ENCODE measurements around the gene CISTR.

CISTR gene

GRCh38 chr12:53761306-53761705, 9.5 kb upstream of the CISTR start:
- H3K9me3 ChIP-seq (replicated peaks; ENCODE audit: low read length), result no peaks in the 10 kb centered on the region
- H3K4me3 ChIP-seq (ENCODE audit: low read length), result no peak overlapping the region
- no peaks in the 10 kb centered on the region for H3K4me1 ChIP-seq (ENCODE audit: control insufficient read depth, insufficient read depth, low read length)
- peaks cover 30% of the 10 kb centered on the region for H3K27me3 ChIP-seq (ENCODE audit: control insufficient read depth, insufficient read depth, low read length)
- H3K4me2 ChIP-seq (ENCODE audit: low read length), result no peak overlapping the region
- no peaks in the 10 kb centered on the region for H3K36me3 ChIP-seq (ENCODE audit: insufficient read depth, low read length)
- no peak overlapping the region for H3K9ac ChIP-seq (ENCODE audit: low read depth, low read length)

GRCh38 chr12:53759261-53759660, 7.5 kb upstream of the CISTR start:
- Histone ChIP-seq H3K4me2 (ENCODE audit: low read length) (no peak overlapping the region), H3K36me3 (ENCODE audit: insufficient read depth, low read length) (no peaks in the 10 kb centered on the region), H3K4me3 (ENCODE audit: low read length) (no peak overlapping the region), H3K9me3 (replicated peaks; ENCODE audit: low read length) (no peaks in the 10 kb centered on the region), H3K4me1 (ENCODE audit: control insufficient read depth, insufficient read depth, low read length) (peaks cover 4% of the 10 kb centered on the region), H3K9ac (ENCODE audit: low read depth, low read length) (no peak overlapping the region), H3K27me3 (ENCODE audit: control insufficient read depth, insufficient read depth, low read length) (peaks cover 40% of the 10 kb centered on the region)

GRCh38 chr12:53758730-53759103, 6.9 kb upstream of the CISTR start:
- Histone ChIP-seq H3K9me3 (replicated peaks; ENCODE audit: low read length) (no peaks in the 10 kb centered on the region), H3K27me3 (ENCODE audit: control insufficient read depth, insufficient read depth, low read length) (peaks cover 45% of the 10 kb centered on the region), H3K36me3 (ENCODE audit: insufficient read depth, low read length) (no peaks in the 10 kb centered on the region), H3K4me1 (ENCODE audit: control insufficient read depth, insufficient read depth, low read length) (peaks cover 4% of the 10 kb centered on the region), H3K4me2 (ENCODE audit: low read length) (no peak overlapping the region), H3K4me3 (ENCODE audit: low read length) (no peak overlapping the region), H3K9ac (ENCODE audit: low read depth, low read length) (no peak overlapping the region)

- Histone ChIP-seq H3K36me3 (ENCODE audit: insufficient read depth, low read length) (no peaks in the 10 kb centered on the region), H3K4me1 (ENCODE audit: control insufficient read depth, insufficient read depth, low read length) (peaks cover 4% of the 10 kb centered on the region), H3K4me2 (ENCODE audit: low read length) (no peak overlapping the region), H3K4me3 (ENCODE audit: low read length) (no peak overlapping the region), H3K9ac (ENCODE audit: low read depth, low read length) (no peak overlapping the region), H3K9me3 (replicated peaks; ENCODE audit: low read length) (no peaks in the 10 kb centered on the region), H3K27me3 (ENCODE audit: control insufficient read depth, insufficient read depth, low read length) (peaks cover 51% of the 10 kb centered on the region)
Measured at GRCh38 chr12:53758081-53758729, 6.4 kb upstream of the CISTR start.

- Histone ChIP-seq H3K36me3 (ENCODE audit: insufficient read depth, low read length) (no peaks in the 10 kb centered on the region), H3K9ac (ENCODE audit: low read depth, low read length) (no peak overlapping the region), H3K4me3 (ENCODE audit: low read length) (peak overlapping the region; percentile 51), H3K9me3 (replicated peaks; ENCODE audit: low read length) (no peaks in the 10 kb centered on the region), H3K27me3 (ENCODE audit: control insufficient read depth, insufficient read depth, low read length) (peaks cover 60% of the 10 kb centered on the region), H3K4me1 (ENCODE audit: control insufficient read depth, insufficient read depth, low read length) (peaks cover 4% of the 10 kb centered on the region), H3K4me2 (ENCODE audit: low read length) (peak overlapping the region; percentile 75)
Measured at GRCh38 chr12:53757101-53757770, 5.5 kb upstream of the CISTR start.

GRCh38 chr12:53756300-53757100, 4.7 kb upstream of the CISTR start:
- Histone ChIP-seq H3K9me3 (replicated peaks; ENCODE audit: low read length) (no peaks in the 10 kb centered on the region), H3K4me1 (ENCODE audit: control insufficient read depth, insufficient read depth, low read length) (peaks cover 11% of the 10 kb centered on the region), H3K4me2 (ENCODE audit: low read length) (peak overlapping the region; percentile 75), H3K36me3 (ENCODE audit: insufficient read depth, low read length) (no peaks in the 10 kb centered on the region), H3K27me3 (ENCODE audit: control insufficient read depth, insufficient read depth, low read length) (peaks cover 68% of the 10 kb centered on the region), H3K4me3 (ENCODE audit: low read length) (peak overlapping the region; percentile 51), H3K9ac (ENCODE audit: low read depth, low read length) (no peak overlapping the region)

GRCh38 chr12:53755893-53756292, 4.1 kb upstream of the CISTR start:
- Histone ChIP-seq H3K36me3 (ENCODE audit: insufficient read depth, low read length) (no peaks in the 10 kb centered on the region), H3K4me2 (ENCODE audit: low read length) (no peak overlapping the region), H3K4me1 (ENCODE audit: control insufficient read depth, insufficient read depth, low read length) (peaks cover 11% of the 10 kb centered on the region), H3K9ac (ENCODE audit: low read depth, low read length) (no peak overlapping the region), H3K4me3 (ENCODE audit: low read length) (no peak overlapping the region), H3K9me3 (replicated peaks; ENCODE audit: low read length) (no peaks in the 10 kb centered on the region), H3K27me3 (ENCODE audit: control insufficient read depth, insufficient read depth, low read length) (peaks cover 73% of the 10 kb centered on the region)

- H3K4me2 ChIP-seq (ENCODE audit: low read length), result no peak overlapping the region
- no peaks in the 10 kb centered on the region for H3K9me3 ChIP-seq (replicated peaks; ENCODE audit: low read length)
- no peaks in the 10 kb centered on the region for H3K36me3 ChIP-seq (ENCODE audit: insufficient read depth, low read length)
- H3K4me3 ChIP-seq (ENCODE audit: low read length), result no peak overlapping the region
- peaks cover 77% of the 10 kb centered on the region for H3K27me3 ChIP-seq (ENCODE audit: control insufficient read depth, insufficient read depth, low read length)
- H3K4me1 ChIP-seq (ENCODE audit: control insufficient read depth, insufficient read depth, low read length), result peaks cover 11% of the 10 kb centered on the region
- H3K9ac ChIP-seq (ENCODE audit: low read depth, low read length), result no peak overlapping the region
Measured at GRCh38 chr12:53755451-53755891, 3.7 kb upstream of the CISTR start.

- no peak overlapping the region for H3K4me2 ChIP-seq (ENCODE audit: low read length)
- peaks cover 11% of the 10 kb centered on the region for H3K4me1 ChIP-seq (ENCODE audit: control insufficient read depth, insufficient read depth, low read length)
- no peak overlapping the region for H3K9ac ChIP-seq (ENCODE audit: low read depth, low read length)
- no peak overlapping the region for H3K4me3 ChIP-seq (ENCODE audit: low read length)
- peaks cover 79% of the 10 kb centered on the region for H3K27me3 ChIP-seq (ENCODE audit: control insufficient read depth, insufficient read depth, low read length)
- H3K36me3 ChIP-seq (ENCODE audit: insufficient read depth, low read length), result no peaks in the 10 kb centered on the region
- no peaks in the 10 kb centered on the region for H3K9me3 ChIP-seq (replicated peaks; ENCODE audit: low read length)
Measured at GRCh38 chr12:53754633-53755264, 3.0 kb upstream of the CISTR start.

GRCh38 chr12:53754188-53754585, 2.4 kb upstream of the CISTR start:
- Histone ChIP-seq H3K36me3 (ENCODE audit: insufficient read depth, low read length) (no peaks in the 10 kb centered on the region), H3K9me3 (replicated peaks; ENCODE audit: low read length) (no peaks in the 10 kb centered on the region), H3K4me2 (ENCODE audit: low read length) (no peak overlapping the region), H3K9ac (ENCODE audit: low read depth, low read length) (no peak overlapping the region), H3K27me3 (ENCODE audit: control insufficient read depth, insufficient read depth, low read length) (peaks cover 79% of the 10 kb centered on the region), H3K4me3 (ENCODE audit: low read length) (no peak overlapping the region), H3K4me1 (ENCODE audit: control insufficient read depth, insufficient read depth, low read length) (peaks cover 11% of the 10 kb centered on the region)

GRCh38 chr12:53752621-53753020, 842 bp upstream of the CISTR start:
- Histone ChIP-seq H3K4me3 (ENCODE audit: low read length) (no peak overlapping the region), H3K4me1 (ENCODE audit: control insufficient read depth, insufficient read depth, low read length) (peaks cover 11% of the 10 kb centered on the region), H3K9ac (ENCODE audit: low read depth, low read length) (no peak overlapping the region), H3K27me3 (ENCODE audit: control insufficient read depth, insufficient read depth, low read length) (peaks cover 79% of the 10 kb centered on the region), H3K36me3 (ENCODE audit: insufficient read depth, low read length) (no peaks in the 10 kb centered on the region), H3K4me2 (ENCODE audit: low read length) (no peak overlapping the region), H3K9me3 (replicated peaks; ENCODE audit: low read length) (no peaks in the 10 kb centered on the region)
